GM12878 (cell line): Measurements from ENCODE around the gene MYO19. TPM values are rescaled to one million over a fixed set of nuclear protein-coding genes. Genes with fewer than 3 reads are reported as not detected.

ENCODE experiments used
- ATAC-seq: fragments of 200-7000 bp; cut with Tn5 transposase; 3 replicates; pipeline ENCODE4 v1.9.1; 2020; ENCODE audit warnings: mild to moderate bottlenecking, moderate library complexity
- BruUV-seq: library from RNA; stranded (reverse); fragments of 400-500 nt; replicated peaks from 2 replicates; lab custom pipeline; 2021; lab: Mats Ljungman, UMichigan
- CTCF ChIA-PET: fragments of 300-600 bp; sonication (Branson Sonifier 250); formaldehyde crosslinking; extraction: SDS; loops from one replicate; lab custom pipeline; 2021; ENCODE audit warnings: inconsistent platforms; lab: Yijun Ruan, JAX
- POLR2A ChIA-PET: fragments of 350-600 bp; formaldehyde crosslinking; extraction: SDS; loops from one replicate; lab custom pipeline; 2021; ENCODE audit warnings: inconsistent platforms; lab: Charles Lee
- RAD21 ChIA-PET: fragments of 300-600 bp; sonication (Branson Sonifier 250); formaldehyde crosslinking; loops from one replicate; lab custom pipeline; 2023; ENCODE audit warnings: antibody characterized with exemption; ENCODE audit not compliant: unreplicated experiment; lab: Charles Lee
- SMC1A ChIA-PET: fragments of 300-600 bp; sonication (Branson Sonifier 250); formaldehyde crosslinking; loops from one replicate; lab custom pipeline; 2023; ENCODE audit not compliant: unreplicated experiment, uncharacterized antibody; lab: Charles Lee
- DNase-seq: peaks from one replicate; pipeline ENCODE4 v3.0.0-alpha.2; 2011; ENCODE audit warnings: low read depth, low spot score
- FAIRE-seq: peaks from 3 replicates; lab custom pipeline; 2011; peaks lifted over from hg19 to GRCh38; lab: Jason Lieb, UNC
- H2AFZ ChIP-seq: 2 replicates; pipeline ENCODE4 v1.6.0; 2011; ENCODE audit warnings: low read depth, low read length, control low read depth; ENCODE audit not compliant: control insufficient read depth
- H3K27ac ChIP-seq: 2 replicates; pipeline ENCODE4 v1.5.1; 2011; ENCODE audit warnings: control low read depth; ENCODE audit not compliant: control insufficient read depth, insufficient read depth
- H3K27me3 ChIP-seq, 2 experiments: replicated peaks in 1 of 2; 2 replicates each; pipeline versions ENCODE4 v1.6.0 to v1.6.1; 2011; ENCODE audit warnings: low read length in 1 of 2; ENCODE audit not compliant: control insufficient read depth in 2 of 2, insufficient read depth in 2 of 2
- H3K36me3 ChIP-seq, 2 experiments: 2 replicates each; pipeline ENCODE4 v1.5.1; 2011; ENCODE audit warnings: low read length in 1 of 2; ENCODE audit not compliant: control insufficient read depth in 2 of 2, insufficient read depth in 2 of 2
- H3K4me1 ChIP-seq: 2 replicates; pipeline ENCODE4 v1.6.1; 2011; ENCODE audit warnings: mild to moderate bottlenecking, low read length, moderate library complexity, mixed read lengths; ENCODE audit not compliant: control insufficient read depth, insufficient read depth
- H3K4me2 ChIP-seq: 2 replicates; pipeline ENCODE4 v1.6.0; 2011; ENCODE audit warnings: control low read depth; ENCODE audit not compliant: control insufficient read depth, insufficient read depth
- H3K4me3 ChIP-seq: fragments of 200-600 bp; sonication (generic); 2 replicates; pipeline ENCODE4 v1.5.1; 2016
- H3K79me2 ChIP-seq: 2 replicates; pipeline ENCODE4 v1.6.0; 2011; ENCODE audit warnings: low read length; ENCODE audit not compliant: control insufficient read depth, insufficient read depth
- H3K9ac ChIP-seq: 2 replicates; pipeline ENCODE4 v1.8.0; 2011; ENCODE audit warnings: low read length, control low read depth, mixed read lengths; ENCODE audit not compliant: control insufficient read depth, insufficient read depth
- H3K9me3 ChIP-seq: replicated peaks from 3 replicates; pipeline ENCODE4 v1.5.1; 2011; ENCODE audit warnings: mild to moderate bottlenecking, low read length; ENCODE audit not compliant: control insufficient read depth, insufficient read depth
- H4K20me1 ChIP-seq: 2 replicates; pipeline ENCODE4 v1.6.0; 2011; ENCODE audit not compliant: control insufficient read depth, insufficient read depth
- BACH1 ChIP-seq: fragments of 450-650 bp; IDR thresholded peaks from 2 replicates; pipeline ENCODE4 v1.6.1; 2017; ENCODE audit warnings: mild to moderate bottlenecking, borderline replicate concordance
- EGR1 ChIP-seq, 2 experiments: IDR thresholded peaks; 1 replicate in 1 of 2; 2 replicates in 1 of 2; pipeline ENCODE4 v1.6.1; 2011 to 2012; ENCODE audit warnings: low read depth in 2 of 2, low read length in 2 of 2, borderline replicate concordance in 1 of 2, mild to moderate bottlenecking in 1 of 2, moderate library complexity in 1 of 2
- GATAD2B ChIP-seq: fragments of 450-650 bp; conservative IDR thresholded peaks from 2 replicates; pipeline ENCODE4 v1.6.1; 2017; ENCODE audit warnings: low read depth, mild to moderate bottlenecking, moderate library complexity
- JUNB ChIP-seq: IDR thresholded peaks from 2 replicates; pipeline ENCODE4 v1.6.1; 2016; ENCODE audit warnings: antibody characterized with exemption, mild to moderate bottlenecking
- MTA3 ChIP-seq: IDR thresholded peaks from 2 replicates; pipeline ENCODE4 v1.6.1; 2012; ENCODE audit warnings: low read length, inconsistent platforms, borderline replicate concordance
- PBX3 ChIP-seq: IDR thresholded peaks from 2 replicates; pipeline ENCODE4 v1.6.1; 2011; ENCODE audit warnings: mild to moderate bottlenecking, low read depth, low read length, moderate library complexity; ENCODE audit not compliant: insufficient replicate concordance
- POLR2A ChIP-seq: IDR thresholded peaks from 2 replicates; pipeline ENCODE4 v1.6.1; 2011; ENCODE audit warnings: low read depth, mild to moderate bottlenecking, low read length
- RCOR1 ChIP-seq: conservative IDR thresholded peaks from 2 replicates; pipeline ENCODE4 v1.6.1; 2012; ENCODE audit warnings: low read depth, low read length, improper control_type of control experiment
- RELB ChIP-seq: fragments of 450-650 bp; IDR thresholded peaks from 2 replicates; pipeline ENCODE4 v1.6.1; 2017; ENCODE audit warnings: low read depth, mild to moderate bottlenecking, moderate library complexity
- SUPT20H ChIP-seq: IDR thresholded peaks from 2 replicates; pipeline ENCODE4 v1.6.1; 2011; ENCODE audit warnings: low read depth, mild to moderate bottlenecking, low read length, moderate library complexity, borderline replicate concordance; ENCODE audit not compliant: control insufficient read depth
- TBL1XR1 ChIP-seq: IDR thresholded peaks from 2 replicates; pipeline ENCODE4 v1.6.1; 2012; ENCODE audit warnings: low read depth, low read length, improper control_type of control experiment
- WRNIP1 ChIP-seq: IDR thresholded peaks from 2 replicates; pipeline ENCODE4 v1.6.1; 2011; ENCODE audit warnings: low read depth, low read length, improper control_type of control experiment, borderline replicate concordance
- ZBED1 ChIP-seq: IDR thresholded peaks from 2 replicates; pipeline ENCODE4 v1.6.1; 2016; ENCODE audit warnings: borderline replicate concordance
- ZNF217 ChIP-seq: fragments of 450-650 bp; IDR thresholded peaks from 2 replicates; pipeline ENCODE4 v1.6.1; 2017; ENCODE audit warnings: antibody characterized with exemption, mild to moderate bottlenecking
- WGBS: methylation state at CpG from one replicate; pipeline ENCODE4 v1.1.6; 2016; ENCODE audit warnings: low lambda C conversion rate; ENCODE audit not compliant: insufficient replicate concordance, insufficient coverage; ENCODE audit errors: missing lambda C conversion rate; 5-methylcytosine and 5-hydroxymethylcytosine counted together
- in situ Hi-C: fragments of 300-500 bp; cut with MboI; formaldehyde crosslinking; loops from 9 replicates; pipeline ENCODE4 v1.14.3; 2018; ENCODE audit warnings: mixed read lengths
- intact Hi-C: fragments of 100-400 bp; cut with micrococcal nuclease; formaldehyde crosslinking; loops from one replicate; pipeline ENCODE4 v1.14.2; 2022; ENCODE audit not compliant: unreplicated experiment
- polyA plus RNA-seq, 11 experiments: library from polyadenylated mRNA; depleted of rRNA in 4 of 11; unstranded in 6 of 11; stranded (reverse) in 5 of 11; fragments of >200 nt; fragmentation: Nextera tagmentation in 4 of 11; fragmentation: Illumina TruSeq in 1 of 11; extraction: Ambion mirVana in 4 of 11; extraction: Trizol in 1 of 11; gene quantifications; 1 replicate in 1 of 11; 2 replicates in 10 of 11; pipeline versions ENCODE4 v1.2.1 to v1.2.3, GENCODE V29; 2011 to 2016; ENCODE audit warnings: inconsistent platforms in 2 of 11, missing spikeins in 2 of 11, low read depth in 1 of 11
- total RNA-seq, 4 experiments: library from RNA; depleted of rRNA in 3 of 4; stranded (reverse); fragments of >200 nt in 3 of 4; fragmentation: Illumina TruSeq in 1 of 4; extraction: Trizol in 1 of 4; gene quantifications; 2 replicates each; pipeline versions ENCODE4 v1.2.1 to v1.2.3, GENCODE V29; 2013 to 2021

Gene MYO19
- total and polyA plus RNA-seq, 10 of the 15 experiments (the other 5 are each of a cell fraction or from before 2014, with no cell fraction given) = 11.4 to 103 (median 67.1) TPM

DNA sequence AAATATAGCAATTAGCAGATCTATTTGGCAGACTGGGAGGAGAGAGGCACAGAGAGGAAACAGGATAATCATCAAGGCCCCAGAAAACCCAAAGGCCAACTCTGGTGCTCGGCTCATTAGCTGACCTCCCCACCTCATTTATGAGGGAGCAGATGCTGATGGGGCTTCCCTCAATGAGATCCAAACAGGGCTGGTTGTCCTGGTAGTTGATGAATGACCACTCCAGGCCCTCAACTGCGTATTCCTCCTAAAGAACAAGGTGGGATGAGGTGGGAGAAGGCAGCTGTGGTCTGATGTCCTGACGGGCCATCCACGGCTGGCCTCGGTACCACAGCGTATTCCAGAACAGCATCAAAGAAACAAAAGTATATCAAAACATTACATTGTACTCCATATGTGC lies 27.4 kb downstream of the MYO19 start:
- H3K36me3 ChIP-seq = peaks cover 17 to 21% of the 10 kb centered on the region in 2 experiments

GRCh38 chr17:36506831-36507230 lies 27.8 kb downstream of the MYO19 start:
- ChIA-PET RAD21 (no interaction called here), SMC1A (no interaction called here), CTCF (no interaction called here), POLR2A (no interaction called here)
- Histone ChIP-seq H3K4me1 (no peaks in the 10 kb centered on the region), H3K9me3 (no peaks in the 10 kb centered on the region), H3K27me3 (no peaks in the 10 kb centered on the region), H3K36me3 (peaks cover 17 to 21% of the 10 kb centered on the region in 2 experiments), H4K20me1 (no peaks in the 10 kb centered on the region), H3K27ac (no peak overlapping the region), H3K9ac (no peak overlapping the region), H3K4me3 (no peak overlapping the region), H3K4me2 (no peak overlapping the region), H3K79me2 (no peaks in the 10 kb centered on the region), H2AFZ (no peak overlapping the region)
- in situ Hi-C loops = no loop called here
- intact Hi-C loops = no loop called here
- no peak for FAIRE-seq
- no TSS peak for BruUV-seq
- WGBS = 94% methylated on average over 11 of the region's 11 CpGs
- no peak for DNase-seq
- no peak for ATAC-seq
- TF ChIP-seq EGR1 (IDR thresholded peaks at IDR 0.05; ENCODE audit: borderline replicate concordance in 1 of 2, low read depth in 2 of 2, low read length in 2 of 2) = no peak
- TF ChIP-seq SUPT20H = no peak
- no peak for TF ChIP-seq JUNB
- TF ChIP-seq RCOR1 = no peak
- no peak for TF ChIP-seq TBL1XR1
- no peak for TF ChIP-seq POLR2A
- TF ChIP-seq RELB = no peak
- TF ChIP-seq MTA3 = no peak

More for the DNA sequence above, 27.4 kb downstream of the MYO19 start:
- H3K4me2 ChIP-seq = no peak overlapping the region
- no peak overlapping the region for H3K9ac ChIP-seq
- ChIA-PET SMC1A (no interaction called here), CTCF (no interaction called here), POLR2A (no interaction called here), RAD21 (no interaction called here)
- TF ChIP-seq PBX3 (no peak), ZBED1 (no peak), BACH1 (no peak), ZNF217 (no peak), WRNIP1 (no peak), GATAD2B (no peak)
- no peaks in the 10 kb centered on the region for H4K20me1 ChIP-seq
- no peaks in the 10 kb centered on the region for H3K9me3 ChIP-seq
- no peaks in the 10 kb centered on the region for H3K4me1 ChIP-seq
- H3K27me3 ChIP-seq = no peaks in the 10 kb centered on the region
- BruUV-seq = no TSS peak
- no peaks in the 10 kb centered on the region for H3K79me2 ChIP-seq
- DNase-seq (no peak), ATAC-seq (no peak), FAIRE-seq (no peak)
- in situ Hi-C loops (no loop called here), intact Hi-C loops (no loop called here)
- H3K4me3 ChIP-seq = no peak overlapping the region
- H2AFZ ChIP-seq = no peak overlapping the region
- H3K27ac ChIP-seq = no peak overlapping the region
- 90% methylated on average over 6 of the region's 6 CpGs for WGBS
